ENCODE results near the gene FNDC3A. TPM values are rescaled to one million over a fixed set of nuclear protein-coding genes. Genes with fewer than 3 reads are reported as not detected.
"Not testable (repeated sequence)": the region's sequence is repeated elsewhere in the genome, so short reads cannot be mapped to it uniquely, and the experiment has no call there.

Gene FNDC3A
- polyA plus RNA-seq, 1 donor from 2014 or later, result 8.9 TPM

DNA sequence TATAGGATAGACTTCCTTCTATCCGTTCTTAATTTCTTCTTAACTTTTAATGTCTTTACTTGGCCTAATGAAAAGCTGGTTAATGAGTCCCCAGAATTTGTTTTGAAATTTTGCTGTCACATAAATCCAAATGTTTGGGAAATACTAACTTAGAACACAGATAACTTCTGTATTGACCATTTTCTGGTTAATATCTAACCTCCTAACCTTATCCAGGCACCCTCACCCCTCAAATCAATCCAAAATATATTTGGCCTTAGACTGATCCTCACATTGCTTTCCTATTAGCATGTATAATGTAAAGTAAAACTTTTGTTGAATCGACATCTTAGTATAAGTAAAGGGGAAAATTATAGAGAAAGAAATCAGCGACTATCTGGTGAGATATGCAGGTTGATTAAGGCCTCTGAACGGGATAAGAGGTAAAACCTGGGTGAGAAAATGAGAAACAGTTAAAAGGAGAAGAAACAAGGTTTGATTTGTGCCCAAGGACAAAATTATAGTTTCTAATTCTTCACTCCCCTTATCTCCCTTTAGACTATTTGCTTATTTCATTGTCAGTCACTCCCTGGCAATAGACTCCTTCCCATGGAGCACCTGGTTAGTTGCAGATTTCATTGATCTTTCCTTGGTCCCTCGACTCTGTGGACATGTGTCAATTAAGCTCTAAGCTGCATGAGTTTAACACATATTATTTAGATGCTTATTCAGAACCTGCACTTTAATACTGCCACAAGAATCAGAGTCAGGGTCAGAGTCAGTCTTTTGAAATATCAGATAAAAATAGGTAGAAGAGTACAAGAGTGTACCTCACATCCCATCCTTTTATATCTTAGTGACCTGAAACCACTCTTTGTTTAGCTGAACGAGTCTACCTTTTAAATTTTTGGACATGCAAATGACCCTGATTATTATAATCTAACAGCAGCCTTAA lies 125.2 kb downstream of the FNDC3A start:
- Mint-ChIP-seq H3K9me3 (no peaks in the 10 kb centered on the region), H3K27me3 (no peaks in the 10 kb centered on the region), H3K36me3 (peaks cover 6% of the 10 kb centered on the region), H3K4me3 (no peak overlapping the region), H3K4me1 (peaks cover 3 to 7% (median 7%) of the 10 kb centered on the region in 3 donors), H3K27ac (no peak overlapping the region)

GRCh38 chr13:49108196-49108595 lies 132.5 kb downstream of the FNDC3A start:
- H3K4me3 Mint-ChIP-seq, result no peak overlapping the region
- H3K4me1 Mint-ChIP-seq, result peaks cover 4 to 14% (median 7%) of the 10 kb centered on the region in 3 donors
- no peaks in the 10 kb centered on the region for H3K9me3 Mint-ChIP-seq
- H3K27me3 Mint-ChIP-seq, result no peaks in the 10 kb centered on the region
- no peak overlapping the region for H3K27ac Mint-ChIP-seq
- H3K36me3 Mint-ChIP-seq, result peaks cover 3% of the 10 kb centered on the region

DNA sequence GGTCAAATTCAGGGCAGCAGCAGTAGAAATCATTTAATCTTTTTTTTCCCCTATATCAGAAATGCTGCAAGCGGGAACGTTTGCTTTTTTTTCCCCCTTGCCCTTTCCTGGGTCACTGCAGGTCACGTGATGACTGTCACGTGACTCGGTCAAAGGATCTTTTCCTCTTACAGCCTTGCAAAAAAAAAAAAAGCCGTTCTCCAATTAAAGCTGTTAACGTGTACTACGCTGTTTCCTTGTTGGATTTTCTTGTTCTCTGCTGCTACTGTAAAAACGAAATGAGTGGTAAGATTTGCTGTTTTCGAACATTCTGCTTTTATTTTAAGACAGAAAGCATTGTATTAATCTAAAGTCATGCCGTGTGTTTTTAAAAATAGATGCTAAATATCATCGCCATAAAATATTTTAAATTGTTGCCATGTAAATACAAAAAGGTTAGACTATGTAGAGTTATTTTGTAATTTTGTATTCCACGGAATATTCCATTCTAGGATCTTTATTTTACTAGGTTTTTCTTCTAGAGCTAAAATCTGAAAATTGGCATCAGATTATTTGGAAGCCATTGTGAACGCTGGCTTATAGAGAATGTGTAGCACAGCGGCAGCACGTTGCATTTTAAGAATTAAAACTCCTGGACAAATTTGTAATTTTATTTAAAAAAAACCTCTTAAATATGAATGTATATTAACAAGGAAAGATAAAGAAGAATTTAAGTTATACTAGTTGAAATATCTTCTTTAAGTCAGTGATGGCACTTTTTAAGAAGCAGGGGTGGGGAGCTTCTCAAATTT lies 134.6 kb downstream of the FNDC3A start:
- H3K27me3 Mint-ChIP-seq, result no peaks in the 10 kb centered on the region
- no peaks in the 10 kb centered on the region for H3K9me3 Mint-ChIP-seq
- peak overlapping the region; percentile 87 to 96 (median 92) for H3K4me3 Mint-ChIP-seq
- no peaks in the 10 kb centered on the region for H3K36me3 Mint-ChIP-seq
- peak overlapping the region; percentile 39 to 97 (median 92) for H3K27ac Mint-ChIP-seq
- H3K4me1 Mint-ChIP-seq, result peaks cover 9 to 18% (median 12%) of the 10 kb centered on the region in 3 donors

GRCh38 chr13:49110913-49111170 lies 135.1 kb downstream of the FNDC3A start:
- no peak overlapping the region for H3K27ac Mint-ChIP-seq
- H3K36me3 Mint-ChIP-seq, result peaks cover 2% of the 10 kb centered on the region
- H3K4me1 Mint-ChIP-seq, result peaks cover 10 to 18% (median 12%) of the 10 kb centered on the region in 3 donors
- H3K27me3 Mint-ChIP-seq, result no peaks in the 10 kb centered on the region
- peak overlapping the region; percentile 63 to 96 (median 78) for H3K4me3 Mint-ChIP-seq
- H3K9me3 Mint-ChIP-seq, result no peaks in the 10 kb centered on the region

- Mint-ChIP-seq H3K4me3 (peak overlapping the region in 2 of 4 donors; percentile 42 to 70), H3K9me3 (no peaks in the 10 kb centered on the region), H3K36me3 (peaks cover 6% of the 10 kb centered on the region), H3K4me1 (peaks cover 10 to 20% (median 12%) of the 10 kb centered on the region in 3 donors), H3K27me3 (no peaks in the 10 kb centered on the region), H3K27ac (no peak overlapping the region)
These were observed 137.2 kb downstream of the FNDC3A start for GRCh38 chr13:49112782-49113525.

DNA sequence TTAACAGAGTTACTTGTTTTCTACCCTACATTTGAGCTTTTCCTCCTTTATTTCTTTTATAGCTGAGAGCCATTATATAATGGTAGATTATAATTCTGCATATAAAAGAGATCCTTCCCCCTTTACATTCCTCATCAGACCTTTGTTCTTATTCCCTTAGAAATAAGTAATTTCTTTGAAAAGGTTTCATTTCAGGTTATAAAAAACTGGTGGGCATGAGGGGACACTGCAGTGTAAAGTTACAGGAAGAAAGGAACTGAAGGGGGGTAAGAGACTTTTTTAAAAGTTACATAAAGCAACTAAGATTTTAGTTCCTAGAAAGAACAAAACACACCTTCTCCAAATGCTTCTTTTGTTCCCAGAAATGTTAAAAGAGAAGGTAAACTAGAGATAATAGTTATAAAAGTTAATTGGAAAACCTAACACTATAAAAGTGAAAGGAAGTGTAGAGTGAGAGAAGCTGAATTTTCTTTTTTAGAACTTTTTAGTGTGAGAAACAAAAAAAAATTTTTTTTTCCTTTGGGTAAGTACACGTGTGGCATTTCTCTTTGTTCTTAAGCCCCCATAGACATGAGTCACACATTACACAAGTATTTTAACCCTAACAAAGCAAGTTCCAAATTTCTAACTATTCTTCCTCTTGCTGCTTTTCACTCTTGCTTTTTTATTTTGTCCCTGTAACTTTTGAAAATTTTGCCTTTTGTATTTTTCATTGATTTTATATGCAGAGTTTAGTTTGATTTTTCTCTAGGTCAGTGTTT lies 138.0 kb downstream of the FNDC3A start:
- Mint-ChIP-seq H3K9me3 (no peaks in the 10 kb centered on the region), H3K36me3 (peaks cover 6% of the 10 kb centered on the region), H3K27ac (no peak overlapping the region), H3K4me1 (peaks cover 10 to 20% (median 12%) of the 10 kb centered on the region in 3 donors), H3K27me3 (no peaks in the 10 kb centered on the region), H3K4me3 (peak overlapping the region in 1 of 4 donors; percentile 42)

DNA sequence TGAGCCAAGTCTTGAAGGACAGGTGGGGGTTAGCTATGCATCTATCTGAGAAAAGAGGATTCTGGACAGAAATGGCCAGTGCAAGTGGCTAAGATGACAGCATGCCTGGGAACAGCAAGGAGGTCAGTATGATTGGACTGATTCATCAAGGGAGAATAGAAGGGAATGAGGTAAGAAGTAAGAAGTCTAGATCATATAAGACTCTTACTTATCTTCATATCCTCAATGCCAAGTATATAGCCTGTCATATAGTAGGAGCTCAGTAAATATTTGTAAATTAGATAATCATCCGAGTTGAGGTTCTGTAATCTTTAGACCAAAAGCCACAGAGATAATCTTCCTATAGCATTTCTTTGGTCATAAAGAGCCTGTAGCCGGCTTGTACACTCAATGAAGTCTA lies 141.2 kb downstream of the FNDC3A start:
- Mint-ChIP-seq H3K36me3 (peaks cover 14% of the 10 kb centered on the region), H3K27me3 (no peaks in the 10 kb centered on the region), H3K4me3 (no peak overlapping the region), H3K27ac (no peak overlapping the region), H3K9me3 (no peaks in the 10 kb centered on the region), H3K4me1 (peaks cover 5 to 12% (median 10%) of the 10 kb centered on the region in 3 donors)

- not testable (repeated sequence) for H3K4me1 Mint-ChIP-seq, H3K9me3 Mint-ChIP-seq, H3K27me3 Mint-ChIP-seq, H3K27ac Mint-ChIP-seq, H3K4me3 Mint-ChIP-seq
- H3K36me3 Mint-ChIP-seq, result peaks cover 14% of the 10 kb centered on the region
These were observed 142.7 kb downstream of the FNDC3A start for GRCh38 chr13:49118455-49118854.

DNA sequence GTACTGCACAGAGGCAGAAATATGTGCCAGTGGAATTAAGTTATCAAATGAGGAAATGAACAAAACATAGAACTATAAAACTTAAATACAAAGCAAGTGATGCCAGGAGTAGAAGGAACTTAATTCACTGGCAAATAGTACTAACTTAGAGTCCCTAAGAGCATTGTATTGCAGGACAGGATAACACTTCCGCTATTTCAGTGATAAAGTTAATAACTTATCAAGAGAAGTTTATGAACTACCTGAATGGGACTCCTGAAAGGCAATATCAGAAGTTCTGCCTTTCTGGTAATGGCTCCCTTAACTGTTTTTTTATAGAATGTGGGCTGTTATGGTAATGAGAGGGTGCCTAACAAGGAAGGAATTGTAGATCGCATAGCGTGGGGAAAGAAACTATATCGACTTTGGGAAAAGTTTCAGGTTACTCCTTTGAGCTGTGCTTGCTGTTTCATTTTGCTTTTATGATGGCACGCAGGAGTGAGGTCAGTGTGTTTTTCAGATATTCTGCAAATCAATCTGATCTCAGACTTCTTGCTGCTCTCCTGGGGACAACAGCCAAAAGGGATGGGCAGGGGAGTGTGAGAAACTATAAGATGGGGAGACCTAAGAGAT lies 149.1 kb downstream of the FNDC3A start:
- H3K4me1 Mint-ChIP-seq, result peaks cover 9 to 19% (median 9%) of the 10 kb centered on the region in 3 donors
- H3K36me3 Mint-ChIP-seq, result peaks cover 7% of the 10 kb centered on the region
- H3K27ac Mint-ChIP-seq, result peak overlapping the region in 2 of 3 donors; percentile 9 to 81
- H3K27me3 Mint-ChIP-seq, result no peaks in the 10 kb centered on the region
- no peaks in the 10 kb centered on the region for H3K9me3 Mint-ChIP-seq
- no peak overlapping the region for H3K4me3 Mint-ChIP-seq

DNA sequence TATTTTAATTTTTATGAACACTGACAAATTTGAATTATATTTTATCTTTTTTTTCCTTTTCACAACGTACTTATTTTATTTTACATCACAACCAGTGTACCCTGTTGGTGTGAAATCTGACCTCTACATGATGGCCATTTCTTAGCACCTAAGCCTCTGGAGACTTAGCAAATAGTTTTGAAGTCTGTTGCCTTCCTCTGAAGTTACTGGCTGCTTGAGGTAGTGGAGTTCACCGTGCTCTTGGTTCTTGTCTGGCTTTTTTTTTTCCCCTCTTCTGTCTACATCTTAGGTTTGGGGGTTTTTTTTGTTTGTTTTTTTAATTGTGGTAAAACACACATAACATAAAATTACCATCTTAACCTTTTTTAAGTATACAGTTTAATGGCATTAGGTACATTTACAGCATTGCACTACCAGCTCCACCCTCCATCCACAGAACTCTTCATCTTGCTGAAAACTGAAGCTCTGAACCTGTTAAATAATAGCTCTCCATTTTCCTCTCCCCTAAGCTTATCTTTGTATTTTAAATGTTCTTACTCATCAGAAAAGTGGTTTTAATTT lies 150.3 kb downstream of the FNDC3A start:
- Mint-ChIP-seq H3K27ac (peak overlapping the region in 1 of 3 donors; percentile 54), H3K4me3 (no peak overlapping the region), H3K4me1 (peaks cover 9 to 19% (median 9%) of the 10 kb centered on the region in 3 donors), H3K9me3 (no peaks in the 10 kb centered on the region), H3K27me3 (no peaks in the 10 kb centered on the region), H3K36me3 (peaks cover 5% of the 10 kb centered on the region)

DNA sequence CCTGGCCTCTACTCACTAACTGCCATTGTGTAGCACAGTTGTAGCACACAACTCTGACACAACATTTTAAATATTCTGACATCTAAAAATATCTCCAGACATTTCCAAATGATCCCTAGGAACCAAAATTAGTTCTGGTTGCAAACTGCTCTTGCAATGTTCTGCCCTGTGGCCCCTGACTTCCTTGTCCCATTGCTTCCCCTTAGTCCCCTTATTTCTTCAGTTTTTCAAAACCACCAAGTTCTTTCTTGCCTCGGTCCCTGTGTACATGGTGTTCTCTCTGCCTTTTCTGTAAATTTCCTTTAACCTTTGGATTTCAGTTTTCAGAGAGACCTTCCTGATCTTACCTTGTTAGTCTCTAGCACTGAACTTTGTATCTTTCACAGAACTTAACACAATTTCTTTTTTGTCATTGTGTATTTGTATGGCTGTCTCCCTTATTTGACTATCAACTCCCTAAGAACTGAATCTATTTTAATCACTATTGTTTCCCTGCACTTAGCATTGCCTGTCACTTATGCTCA lies 156.8 kb downstream of the FNDC3A start:
- no peaks in the 10 kb centered on the region for H3K27me3 Mint-ChIP-seq
- H3K4me1 Mint-ChIP-seq, result peaks cover 2 to 16% (median 4%) of the 10 kb centered on the region in 3 donors
- H3K4me3 Mint-ChIP-seq, result no peak overlapping the region
- peaks cover 4% of the 10 kb centered on the region for H3K36me3 Mint-ChIP-seq
- peak overlapping the region in 1 of 3 donors; percentile 6 for H3K27ac Mint-ChIP-seq
- H3K9me3 Mint-ChIP-seq, result no peaks in the 10 kb centered on the region

DNA sequence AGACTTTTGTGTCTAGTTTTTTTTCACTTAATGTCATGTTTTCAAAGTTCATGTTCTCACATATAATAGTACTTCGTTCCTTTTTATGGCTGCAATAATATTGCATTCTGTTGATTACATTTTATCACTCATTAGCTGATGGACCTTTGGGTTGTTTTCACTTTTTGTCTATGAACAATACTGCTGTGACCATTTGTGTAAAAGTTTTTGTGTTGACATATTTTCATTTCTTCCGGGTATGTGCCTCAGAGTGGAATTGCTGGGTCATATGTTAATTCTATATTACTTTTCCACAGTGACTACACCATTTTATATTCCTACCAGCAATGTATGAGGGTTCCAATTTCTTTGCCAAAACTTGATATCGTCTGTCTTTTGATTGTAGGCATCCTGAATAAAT lies 158.6 kb downstream of the FNDC3A start:
- H3K4me1 Mint-ChIP-seq, result peaks cover 2 to 16% (median 4%) of the 10 kb centered on the region in 3 donors
- H3K4me3 Mint-ChIP-seq, result no peak overlapping the region
- no peaks in the 10 kb centered on the region for H3K27me3 Mint-ChIP-seq
- peaks cover 4% of the 10 kb centered on the region for H3K36me3 Mint-ChIP-seq
- no peaks in the 10 kb centered on the region for H3K9me3 Mint-ChIP-seq
- H3K27ac Mint-ChIP-seq, result no peak overlapping the region

DNA sequence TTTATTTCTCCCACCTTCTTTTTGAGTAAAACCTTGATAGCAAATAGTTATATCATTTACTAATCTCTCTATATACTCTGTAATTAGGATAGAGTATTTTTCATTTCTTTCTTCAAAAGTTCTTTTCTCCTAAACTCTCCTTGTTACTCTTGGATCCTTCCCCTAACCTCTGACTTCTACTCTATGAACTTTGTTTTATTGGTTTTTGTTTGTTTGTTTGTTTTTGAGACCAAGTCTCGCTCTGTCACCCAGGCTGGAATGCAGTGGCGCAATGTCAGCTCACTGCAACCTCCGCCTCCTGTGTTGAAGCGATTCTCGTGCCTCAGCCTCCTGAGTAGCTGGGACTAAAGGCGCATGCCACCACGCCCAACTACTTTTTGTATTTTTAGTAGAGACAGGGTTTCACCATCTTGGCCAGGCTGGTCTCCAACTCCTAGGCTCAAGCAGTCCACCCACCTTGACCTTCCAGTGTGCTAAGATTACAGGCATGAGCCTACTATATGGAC lies 161.5 kb downstream of the FNDC3A start:
- H3K27me3 Mint-ChIP-seq, H3K27ac Mint-ChIP-seq, H3K9me3 Mint-ChIP-seq, H3K4me3 Mint-ChIP-seq: not testable (repeated sequence)
- Mint-ChIP-seq H3K36me3 (peaks cover 10% of the 10 kb centered on the region), H3K4me1 (peaks cover 1 to 12% (median 5%) of the 10 kb centered on the region in 3 donors)
